Fibroblast of lung (primary cell): ENCODE measurements around the gene POTEF.
"Not testable (repeated sequence)": the region's sequence is repeated elsewhere in the genome, so short reads cannot be mapped to it uniquely, and the experiment has no call there.

Source experiments
- CTCF ChIP-seq, 2 donors: IDR thresholded peaks in 1 of 2; conservative IDR thresholded peaks in 1 of 2; 1 replicate in 1 of 2; 2 replicates in 1 of 2; pipeline ENCODE4 v1.5.1; 2011 to 2012; ENCODE audit warnings: low read length in 2 of 2, control low read depth in 1 of 2, inconsistent platforms in 1 of 2, low read depth in 1 of 2, mild to moderate bottlenecking in 1 of 2
- EZH2 ChIP-seq: IDR thresholded peaks from 2 replicates; pipeline ENCODE4 v1.5.1; 2012; ENCODE audit warnings: low read length, control low read depth, mild to moderate bottlenecking; ENCODE audit errors: missing control alignments

- TF ChIP-seq CTCF (conservative IDR thresholded peaks at IDR 0.05 in 1 of 2, IDR thresholded peaks at IDR 0.05 in 1 of 2; ENCODE audit: low read depth in 1 of 2, low read length in 2 of 2); EZH2: not testable (repeated sequence)
Observed at GRCh38 chr2:130053217-130053911, 75.7 kb downstream of the POTEF start.
